ENCODE data around the gene CPT1B.

The CPT1B gene

GRCh38 chr22:50550395-50550794 is 27.8 kb downstream of the CPT1B start:
- peaks cover under 1% of the 10 kb centered on the region for H3K4me1 ChIP-seq (ENCODE audit: control insufficient read depth, insufficient read depth, low read length, poor library complexity, severe bottlenecking)
- H3K4me3 ChIP-seq (ENCODE audit: extremely low read depth, insufficient read depth, low read length, poor library complexity, severe bottlenecking), result no peak overlapping the region
- no peaks in the 10 kb centered on the region for H3K9me3 ChIP-seq (ENCODE audit: control insufficient read depth, low read length)
- H3K36me3 ChIP-seq (ENCODE audit: control insufficient read depth, insufficient read depth, low read length), result no peaks in the 10 kb centered on the region
- H3K27ac ChIP-seq (ENCODE audit: low read depth, low read length, severe bottlenecking), result no peak overlapping the region
- 88 to 89% methylated on average over 6 to 8 of the region's 8 CpGs for WGBS, 2 experiments (ENCODE audit: insufficient coverage in 2 of 2)

GRCh38 chr22:50548921-50549790 is 29.1 kb downstream of the CPT1B start:
- H3K27ac ChIP-seq (ENCODE audit: low read depth, low read length, severe bottlenecking), result no peak overlapping the region
- no peaks in the 10 kb centered on the region for H3K9me3 ChIP-seq (ENCODE audit: control insufficient read depth, low read length)
- WGBS, 2 experiments (ENCODE audit: insufficient coverage in 2 of 2), result 93 to 97% methylated on average over 56 to 66 of the region's 68 CpGs
- no peaks in the 10 kb centered on the region for H3K36me3 ChIP-seq (ENCODE audit: control insufficient read depth, insufficient read depth, low read length)
- H3K4me1 ChIP-seq (ENCODE audit: control insufficient read depth, insufficient read depth, low read length, poor library complexity, severe bottlenecking), result peaks cover 5% of the 10 kb centered on the region
- H3K4me3 ChIP-seq (ENCODE audit: extremely low read depth, insufficient read depth, low read length, poor library complexity, severe bottlenecking), result no peak overlapping the region

- Histone ChIP-seq H3K36me3 (ENCODE audit: control insufficient read depth, insufficient read depth, low read length) (no peaks in the 10 kb centered on the region), H3K4me3 (ENCODE audit: extremely low read depth, insufficient read depth, low read length, poor library complexity, severe bottlenecking) (no peak overlapping the region), H3K9me3 (ENCODE audit: control insufficient read depth, low read length) (no peaks in the 10 kb centered on the region), H3K4me1 (ENCODE audit: control insufficient read depth, insufficient read depth, low read length, poor library complexity, severe bottlenecking) (peaks cover 5% of the 10 kb centered on the region), H3K27ac (ENCODE audit: low read depth, low read length, severe bottlenecking) (no peak overlapping the region)
- 93 to 96% methylated on average over 27 to 46 of the region's 56 CpGs for WGBS, 2 experiments (ENCODE audit: insufficient coverage in 2 of 2)
These were observed 29.9 kb downstream of the CPT1B start for GRCh38 chr22:50548040-50548920.

- Histone ChIP-seq H3K27ac (ENCODE audit: low read depth, low read length, severe bottlenecking) (no peak overlapping the region), H3K36me3 (ENCODE audit: control insufficient read depth, insufficient read depth, low read length) (no peaks in the 10 kb centered on the region), H3K4me1 (ENCODE audit: control insufficient read depth, insufficient read depth, low read length, poor library complexity, severe bottlenecking) (peaks cover 5% of the 10 kb centered on the region), H3K4me3 (ENCODE audit: extremely low read depth, insufficient read depth, low read length, poor library complexity, severe bottlenecking) (no peak overlapping the region), H3K9me3 (ENCODE audit: control insufficient read depth, low read length) (no peaks in the 10 kb centered on the region)
- 92 to 95% methylated on average over 28 to 34 of the region's 35 CpGs for WGBS, 2 experiments (ENCODE audit: insufficient coverage in 2 of 2)
These were observed 30.8 kb downstream of the CPT1B start for GRCh38 chr22:50547263-50547985.

- Histone ChIP-seq H3K9me3 (ENCODE audit: control insufficient read depth, low read length) (no peaks in the 10 kb centered on the region), H3K4me3 (ENCODE audit: extremely low read depth, insufficient read depth, low read length, poor library complexity, severe bottlenecking) (no peak overlapping the region), H3K27ac (ENCODE audit: low read depth, low read length, severe bottlenecking) (no peak overlapping the region), H3K4me1 (ENCODE audit: control insufficient read depth, insufficient read depth, low read length, poor library complexity, severe bottlenecking) (peaks cover 5% of the 10 kb centered on the region), H3K36me3 (ENCODE audit: control insufficient read depth, insufficient read depth, low read length) (no peaks in the 10 kb centered on the region)
- 96 to 97% methylated on average over 64 to 78 of the region's 78 CpGs for WGBS, 2 experiments (ENCODE audit: insufficient coverage in 2 of 2)
These were observed 31.6 kb downstream of the CPT1B start for GRCh38 chr22:50546326-50547262.

- Histone ChIP-seq H3K36me3 (ENCODE audit: control insufficient read depth, insufficient read depth, low read length) (no peaks in the 10 kb centered on the region), H3K4me3 (ENCODE audit: extremely low read depth, insufficient read depth, low read length, poor library complexity, severe bottlenecking) (no peak within 1 kb of the TSS), H3K9me3 (ENCODE audit: control insufficient read depth, low read length) (no peaks in the 10 kb centered on the region), H3K4me1 (ENCODE audit: control insufficient read depth, insufficient read depth, low read length, poor library complexity, severe bottlenecking) (peaks cover 5% of the 10 kb centered on the region), H3K27ac (ENCODE audit: low read depth, low read length, severe bottlenecking) (no peak within 1 kb of the TSS)
- WGBS, 2 experiments (ENCODE audit: insufficient coverage in 2 of 2), result 85 to 94% methylated on average over 7 to 9 of the region's 10 CpGs
These were observed 32.5 kb downstream of the CPT1B start, which contains the start of gene KLHDC7B for GRCh38 chr22:50545522-50546325. TSS of gene KLHDC7B (plus strand) at chr22:50545899. CDS start at chr22:50546244, 345 bp downstream.

- Histone ChIP-seq H3K4me1 (ENCODE audit: control insufficient read depth, insufficient read depth, low read length, poor library complexity, severe bottlenecking) (peaks cover 5% of the 10 kb centered on the region), H3K27ac (ENCODE audit: low read depth, low read length, severe bottlenecking) (no peak overlapping the region), H3K4me3 (ENCODE audit: extremely low read depth, insufficient read depth, low read length, poor library complexity, severe bottlenecking) (no peak overlapping the region), H3K36me3 (ENCODE audit: control insufficient read depth, insufficient read depth, low read length) (no peaks in the 10 kb centered on the region), H3K9me3 (ENCODE audit: control insufficient read depth, low read length) (no peaks in the 10 kb centered on the region)
- 88 to 92% methylated on average over 4 of the region's 5 CpGs for WGBS, 2 experiments (ENCODE audit: insufficient coverage in 2 of 2)
These were observed 33.4 kb downstream of the CPT1B start for GRCh38 chr22:50544746-50545253.

- H3K36me3 ChIP-seq (ENCODE audit: control insufficient read depth, insufficient read depth, low read length), result no peaks in the 10 kb centered on the region
- no peak overlapping the region for H3K4me3 ChIP-seq (ENCODE audit: extremely low read depth, insufficient read depth, low read length, poor library complexity, severe bottlenecking)
- WGBS, 2 experiments (ENCODE audit: insufficient coverage in 2 of 2), result 7 to 8% methylated on average over 38 to 47 of the region's 52 CpGs
- no peak overlapping the region for H3K27ac ChIP-seq (ENCODE audit: low read depth, low read length, severe bottlenecking)
- no peaks in the 10 kb centered on the region for H3K9me3 ChIP-seq (ENCODE audit: control insufficient read depth, low read length)
- peaks cover 5% of the 10 kb centered on the region for H3K4me1 ChIP-seq (ENCODE audit: control insufficient read depth, insufficient read depth, low read length, poor library complexity, severe bottlenecking)
These were observed 34.0 kb downstream of the CPT1B start for GRCh38 chr22:50544078-50544745.
